Activated CD4-positive, alpha-beta T cell treated with anti-CD3 and anti-CD28 coated beads, Interleukin-10, Interleukin-2, amounts not matched to agents 100 ng/mL and 50 ng/mL, durations not matched to agents 16 hours and 8 hours (primary cell): ENCODE results near the gene AP4E1.
"Not testable (repeated sequence)": the region's sequence is repeated elsewhere in the genome, so short reads cannot be mapped to it uniquely, and the experiment has no call there.

Source experiments
- DNase-seq: peaks from one replicate; pipeline ENCODE4 v3.0.0-alpha.2; 2020

AP4E1 gene

GRCh38 chr15:50908209-50909009 lies at the start of gene AP4E1:
AP4E1 (plus strand) TSS chr15:50908683; CDS start chr15:50908779, 96 bp downstream.
- peak; percentile 94 for DNase-seq

GRCh38 chr15:50860824-50861223 lies 47.7 kb upstream of the AP4E1 start:
- no peak for DNase-seq

GRCh38 chr15:50862553-50862952 lies 45.9 kb upstream of the AP4E1 start:
- DNase-seq, result no peak

- no peak for DNase-seq
Observed at GRCh38 chr15:50864873-50865272, 43.6 kb upstream of the AP4E1 start.

GRCh38 chr15:50865515-50866353 lies 42.7 kb upstream of the AP4E1 start:
- no peak for DNase-seq

- DNase-seq, result no peak
Observed at GRCh38 chr15:50871832-50872231, 36.7 kb upstream of the AP4E1 start.

- no peak for DNase-seq
Observed at GRCh38 chr15:50872832-50873426, 35.6 kb upstream of the AP4E1 start.

- DNase-seq, result peak; percentile 18
Observed at GRCh38 chr15:50873935-50874361, 34.5 kb upstream of the AP4E1 start.

GRCh38 chr15:50875238-50875637 lies 33.2 kb upstream of the AP4E1 start:
- DNase-seq, result not testable (repeated sequence)

GRCh38 chr15:50876260-50876988 lies 32.1 kb upstream of the AP4E1 start:
- no peak for DNase-seq

GRCh38 chr15:50876989-50877360 lies 31.5 kb upstream of the AP4E1 start:
- peak; percentile 85 for DNase-seq

GRCh38 chr15:50879016-50879617 lies 29.4 kb upstream of the AP4E1 start:
- DNase-seq, result peak; percentile 85

- DNase-seq, result peak; percentile 23
Observed at GRCh38 chr15:50880206-50880605, 28.3 kb upstream of the AP4E1 start.

GRCh38 chr15:50880651-50881114 lies 27.8 kb upstream of the AP4E1 start:
- DNase-seq, result peak; percentile 89

- DNase-seq, result peak; percentile 43
Observed at GRCh38 chr15:50881121-50882048, 27.1 kb upstream of the AP4E1 start.

- DNase-seq, result peak; percentile 80
Observed at GRCh38 chr15:50883903-50884302, 24.6 kb upstream of the AP4E1 start.

- DNase-seq, result no peak
Observed at GRCh38 chr15:50884540-50884939, 23.9 kb upstream of the AP4E1 start.

- no peak for DNase-seq
Observed at GRCh38 chr15:50886139-50886467, 22.4 kb upstream of the AP4E1 start.

- DNase-seq, result no peak
Observed at GRCh38 chr15:50886611-50887345, 21.7 kb upstream of the AP4E1 start.

- no peak for DNase-seq
Observed at GRCh38 chr15:50888054-50888453, 20.4 kb upstream of the AP4E1 start.

- no peak for DNase-seq
Observed at GRCh38 chr15:50889589-50889988, 18.9 kb upstream of the AP4E1 start.
